Body of pancreas (tissue), 4 donors: ENCODE measurements around the gene SIK3. TPM values are rescaled to one million over a fixed set of nuclear protein-coding genes. Genes with fewer than 3 reads are reported as not detected.

Experiments used
- ATAC-seq: fragments of 150-250 bp; one replicate; pipeline ENCODE4 v1.9.1; 2016
- DNase-seq, 4 donors: peaks; one replicate each; pipeline ENCODE4 v3.0.0-alpha.2; 2019
- H3K27ac ChIP-seq, 4 donors: fragments of 200-600 bp; sonication (generic); 1 replicate in 3 of 4; 2 replicates in 1 of 4; pipeline versions ENCODE4 v1.5.1 to v1.6.1; 2016 to 2019; ENCODE audit warnings: mild to moderate bottlenecking in 1 of 4, mixed read lengths in 1 of 4, moderate library complexity in 1 of 4
- H3K27me3 ChIP-seq, 2 donors: fragments of 200-600 bp; sonication (generic); one replicate each; pipeline ENCODE4 v1.6.0; 2016; ENCODE audit warnings: mild to moderate bottlenecking in 1 of 2
- H3K36me3 ChIP-seq, 2 donors: fragments of 200-600 bp; sonication (generic); replicated peaks in 1 of 2; 2 replicates each; pipeline ENCODE4 v1.5.1; 2016; ENCODE audit warnings: low read depth in 2 of 2; ENCODE audit not compliant: insufficient read depth in 1 of 2
- H3K4me1 ChIP-seq: fragments of 200-600 bp; sonication (generic); one replicate; pipeline ENCODE4 v1.6.0; 2016
- H3K4me3 ChIP-seq, 2 donors: fragments of 200-600 bp; sonication (generic); 1 replicate in 1 of 2; 2 replicates in 1 of 2; pipeline ENCODE4 v1.5.1; 2016 to 2019
- H3K9me3 ChIP-seq, 3 donors: fragments of 200-600 bp; sonication (generic); 1 replicate in 2 of 3; 2 replicates in 1 of 3; pipeline ENCODE4 v1.5.1; 2016
- POLR2A ChIP-seq, 3 donors: fragments of 450-650 bp; IDR thresholded peaks; one replicate each; pipeline ENCODE4 v1.6.1; 2016; ENCODE audit warnings: antibody characterized with exemption in 3 of 3, mild to moderate bottlenecking in 2 of 3
- WGBS, 2 donors: methylation state at CpG; one replicate each; pipeline ENCODE4 v1.1.5; 2017; 5-methylcytosine and 5-hydroxymethylcytosine counted together
- intact Hi-C: fragments of 100-400 bp; cut with DNase I; formaldehyde crosslinking; loops from one replicate; pipeline ENCODE4 v1.15.1; 2023
- total RNA-seq, 2 donors: library from RNA; depleted of rRNA; stranded (reverse); fragments of >200 nt; gene quantifications; one replicate each; pipeline ENCODE4 v1.1.0, GENCODE V29; 2016
- TF ChIP-seq, protein P1 (sequence below), 7 experiments: fragments of 450-650 bp in 4 of 7; fragments of 200-600 bp in 3 of 7; sonication (generic) in 3 of 7; IDR thresholded peaks; one replicate each; pipeline ENCODE4 v1.5.1; 2016 to 2019; ENCODE audit warnings: antibody characterized with exemption in 7 of 7

Gene SIK3
- total RNA-seq, 2 donors from 2014 or later = 24.1 to 46.1 TPM

- H3K27ac ChIP-seq = no peak overlapping the region
- DNase-seq (no peak), ATAC-seq (no peak)
- intact Hi-C loops = no loop called here
- TF ChIP-seq, protein P1, sequence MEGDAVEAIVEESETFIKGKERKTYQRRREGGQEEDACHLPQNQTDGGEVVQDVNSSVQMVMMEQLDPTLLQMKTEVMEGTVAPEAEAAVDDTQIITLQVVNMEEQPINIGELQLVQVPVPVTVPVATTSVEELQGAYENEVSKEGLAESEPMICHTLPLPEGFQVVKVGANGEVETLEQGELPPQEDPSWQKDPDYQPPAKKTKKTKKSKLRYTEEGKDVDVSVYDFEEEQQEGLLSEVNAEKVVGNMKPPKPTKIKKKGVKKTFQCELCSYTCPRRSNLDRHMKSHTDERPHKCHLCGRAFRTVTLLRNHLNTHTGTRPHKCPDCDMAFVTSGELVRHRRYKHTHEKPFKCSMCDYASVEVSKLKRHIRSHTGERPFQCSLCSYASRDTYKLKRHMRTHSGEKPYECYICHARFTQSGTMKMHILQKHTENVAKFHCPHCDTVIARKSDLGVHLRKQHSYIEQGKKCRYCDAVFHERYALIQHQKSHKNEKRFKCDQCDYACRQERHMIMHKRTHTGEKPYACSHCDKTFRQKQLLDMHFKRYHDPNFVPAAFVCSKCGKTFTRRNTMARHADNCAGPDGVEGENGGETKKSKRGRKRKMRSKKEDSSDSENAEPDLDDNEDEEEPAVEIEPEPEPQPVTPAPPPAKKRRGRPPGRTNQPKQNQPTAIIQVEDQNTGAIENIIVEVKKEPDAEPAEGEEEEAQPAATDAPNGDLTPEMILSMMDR (IDR thresholded peaks at IDR 0.05) = no peak
- no peak for TF ChIP-seq POLR2A (IDR thresholded peaks at IDR 0.05)
- no peaks in the 10 kb centered on the region for H3K27me3 ChIP-seq
- H3K9me3 ChIP-seq = no peaks in the 10 kb centered on the region
- peaks cover 21% of the 10 kb centered on the region for H3K4me1 ChIP-seq
- H3K36me3 ChIP-seq = no peaks in the 10 kb centered on the region
- no peak overlapping the region for H3K4me3 ChIP-seq
- WGBS, 2 donors = 72 to 75% methylated on average over 4 of the region's 4 CpGs
These were observed 39.4 kb downstream of the SIK3 start for GRCh38 chr11:117058761-117059261.

- TF ChIP-seq, protein P1 (IDR thresholded peaks at IDR 0.05) = no peak
- TF ChIP-seq POLR2A (IDR thresholded peaks at IDR 0.05) = no peak
- Histone ChIP-seq H3K4me1 (peaks cover 10% of the 10 kb centered on the region), H3K4me3 (no peak overlapping the region), H3K9me3 (no peaks in the 10 kb centered on the region), H3K27me3 (no peaks in the 10 kb centered on the region), H3K27ac (no peak overlapping the region), H3K36me3 (no peaks in the 10 kb centered on the region)
- ATAC-seq (no peak), DNase-seq (no peak)
- intact Hi-C loops = no loop called here
These were observed 40.5 kb downstream of the SIK3 start for GRCh38 chr11:117057727-117058126.

DNA sequence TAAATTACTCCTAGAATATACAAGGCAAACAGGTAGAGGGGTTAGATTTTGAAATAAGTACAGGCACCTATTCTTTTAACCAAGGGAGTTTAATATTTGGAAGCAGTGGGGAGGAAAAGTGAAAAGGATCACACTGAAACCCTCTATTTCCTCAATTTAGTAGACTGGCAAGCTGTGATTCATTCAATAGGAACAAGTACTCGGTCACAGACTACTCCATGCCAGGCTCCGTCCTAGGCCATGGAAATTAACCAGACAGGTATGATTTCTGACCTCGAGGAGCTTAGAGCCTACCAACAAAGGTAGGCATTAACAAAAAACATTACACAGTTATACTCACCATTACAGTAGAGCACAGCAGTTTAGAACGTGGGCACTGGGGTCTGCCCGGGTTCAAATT lies 40.9 kb downstream of the SIK3 start:
- Histone ChIP-seq H3K36me3 (no peaks in the 10 kb centered on the region), H3K27me3 (no peaks in the 10 kb centered on the region), H3K27ac (no peak overlapping the region), H3K9me3 (no peaks in the 10 kb centered on the region), H3K4me1 (peaks cover 7% of the 10 kb centered on the region), H3K4me3 (no peak overlapping the region)
- no peak for DNase-seq
- TF ChIP-seq, protein P1 (IDR thresholded peaks at IDR 0.05) = no peak
- TF ChIP-seq POLR2A (IDR thresholded peaks at IDR 0.05) = no peak
- no peak for ATAC-seq
- intact Hi-C loops = no loop called here
- 86 to 89% methylated on average over 5 of the region's 5 CpGs for WGBS, 2 donors

GRCh38 chr11:117055469-117055868 lies 42.8 kb downstream of the SIK3 start:
- no peaks in the 10 kb centered on the region for H3K9me3 ChIP-seq
- no peak overlapping the region for H3K27ac ChIP-seq
- TF ChIP-seq, protein P1 (IDR thresholded peaks at IDR 0.05) = no peak
- no peak for TF ChIP-seq POLR2A (IDR thresholded peaks at IDR 0.05)
- H3K36me3 ChIP-seq = no peaks in the 10 kb centered on the region
- no peaks in the 10 kb centered on the region for H3K27me3 ChIP-seq
- H3K4me3 ChIP-seq = no peak overlapping the region
- H3K4me1 ChIP-seq = peaks cover 7% of the 10 kb centered on the region
- 55 to 69% methylated on average over 5 of the region's 5 CpGs for whole genome bisulfite sequencing, 2 donors
- ATAC-seq (no peak), DNase-seq (no peak)
- intact Hi-C loops = no loop called here

DNA sequence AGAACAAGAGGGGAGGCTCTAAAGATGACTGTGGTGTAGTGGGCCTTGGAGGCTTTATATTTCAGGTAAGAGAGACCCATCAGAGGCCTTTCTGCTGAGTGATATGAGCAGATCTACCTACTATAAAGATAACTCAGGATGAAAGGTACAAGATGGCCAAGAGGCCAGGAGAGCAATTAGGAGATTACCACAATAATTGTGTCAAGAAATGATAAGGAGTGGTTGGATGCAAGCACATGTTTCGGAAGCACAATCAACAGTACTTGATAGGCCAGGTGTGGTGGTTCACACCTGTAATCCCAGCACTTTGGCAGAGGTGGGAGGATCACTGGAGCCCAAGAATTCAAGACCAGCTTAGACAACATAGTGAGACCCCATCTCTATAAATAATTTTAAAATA lies 43.8 kb downstream of the SIK3 start:
- DNase-seq = no peak
- no peak overlapping the region for H3K4me3 ChIP-seq
- H3K27me3 ChIP-seq = no peaks in the 10 kb centered on the region
- H3K9me3 ChIP-seq = no peaks in the 10 kb centered on the region
- H3K4me1 ChIP-seq = peaks cover 7% of the 10 kb centered on the region
- TF ChIP-seq, protein P1 (IDR thresholded peaks at IDR 0.05) = no peak
- no peak for TF ChIP-seq POLR2A (IDR thresholded peaks at IDR 0.05)
- no peaks in the 10 kb centered on the region for H3K36me3 ChIP-seq
- WGBS, 2 donors = 40 to 41% methylated on average over 1 of the region's 1 CpG
- intact Hi-C loops = no loop called here
- ATAC-seq = no peak
- no peak overlapping the region for H3K27ac ChIP-seq
